KBM-7 (cell line): ENCODE results near the gene MAGEB3.
"Not testable (repeated sequence)": the region's sequence is repeated elsewhere in the genome, so short reads cannot be mapped to it uniquely, and the experiment has no call there.

ENCODE experiments used
- DNase-seq: peaks from one replicate; pipeline ENCODE4 v3.0.0-alpha.2; 2015
- in situ Hi-C: fragments of 300-500 bp; cut with MboI; formaldehyde crosslinking; loops from 2 replicates; pipeline ENCODE4 v1.14.3; 2020; ENCODE audit warnings: low sequenced_read_pairs, low pct_unique_long_range_greater_than_20kb, mixed read lengths

MAGEB3 gene, protein sequence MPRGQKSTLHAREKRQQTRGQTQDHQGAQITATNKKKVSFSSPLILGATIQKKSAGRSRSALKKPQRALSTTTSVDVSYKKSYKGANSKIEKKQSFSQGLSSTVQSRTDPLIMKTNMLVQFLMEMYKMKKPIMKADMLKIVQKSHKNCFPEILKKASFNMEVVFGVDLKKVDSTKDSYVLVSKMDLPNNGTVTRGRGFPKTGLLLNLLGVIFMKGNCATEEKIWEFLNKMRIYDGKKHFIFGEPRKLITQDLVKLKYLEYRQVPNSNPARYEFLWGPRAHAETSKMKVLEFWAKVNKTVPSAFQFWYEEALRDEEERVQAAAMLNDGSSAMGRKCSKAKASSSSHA

GRCh38 chrX:30230395-30230794 is at the start of gene MAGEB3:
TSS of gene MAGEB3 (plus strand) at chrX:30230657. CDS start at chrX:30235925, 5,268 bp downstream.
- in situ Hi-C loops, result no loop called here
- no peak for DNase-seq

DNA sequence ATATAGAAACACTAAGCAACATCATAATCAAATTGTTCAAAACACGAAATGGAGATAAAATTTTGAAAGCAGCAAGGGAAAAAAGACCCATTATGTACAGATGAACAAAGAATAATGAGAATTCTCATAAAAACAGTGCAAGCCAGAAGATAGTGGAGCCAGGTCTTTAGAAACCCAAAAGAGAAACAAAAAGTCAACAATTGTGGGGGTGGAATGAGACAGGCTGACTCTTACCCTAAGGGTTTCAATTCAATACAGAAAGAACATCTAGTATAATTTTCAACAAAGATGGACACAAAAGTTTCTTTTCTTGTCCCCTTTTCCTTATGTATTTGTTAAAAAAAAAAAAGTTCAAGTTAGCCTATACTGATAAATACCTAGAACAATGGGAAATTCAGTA is 49.1 kb upstream of the MAGEB3 start:
- DNase-seq, result no peak
- in situ Hi-C loops, result no loop called here

- in situ Hi-C loops, result no loop called here
- no peak for DNase-seq
These were observed 46.9 kb upstream of the MAGEB3 start for GRCh38 chrX:30183554-30183953.

DNA sequence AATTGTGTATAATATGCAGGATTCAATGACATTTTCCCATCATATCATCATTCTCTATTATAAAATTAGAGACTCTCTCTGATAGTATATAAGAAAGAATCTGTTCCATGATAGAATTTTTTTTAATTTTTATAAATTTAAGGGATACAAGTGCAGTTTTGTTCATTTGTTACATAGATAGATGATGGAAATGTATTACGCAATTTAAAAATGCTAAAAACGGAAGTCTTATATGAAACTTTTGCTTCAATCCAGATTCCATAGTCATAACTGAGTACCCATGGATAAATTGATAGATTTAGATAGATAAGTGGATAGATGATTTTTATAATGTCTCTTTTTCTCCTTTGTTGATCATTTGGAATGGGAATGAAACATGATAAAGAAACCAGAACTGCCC is 40.0 kb upstream of the MAGEB3 start:
- DNase-seq, result no peak
- in situ Hi-C loops, result no loop called here

GRCh38 chrX:30193910-30194309 is 36.5 kb upstream of the MAGEB3 start:
- in situ Hi-C loops, DNase-seq: not testable (repeated sequence)

DNA sequence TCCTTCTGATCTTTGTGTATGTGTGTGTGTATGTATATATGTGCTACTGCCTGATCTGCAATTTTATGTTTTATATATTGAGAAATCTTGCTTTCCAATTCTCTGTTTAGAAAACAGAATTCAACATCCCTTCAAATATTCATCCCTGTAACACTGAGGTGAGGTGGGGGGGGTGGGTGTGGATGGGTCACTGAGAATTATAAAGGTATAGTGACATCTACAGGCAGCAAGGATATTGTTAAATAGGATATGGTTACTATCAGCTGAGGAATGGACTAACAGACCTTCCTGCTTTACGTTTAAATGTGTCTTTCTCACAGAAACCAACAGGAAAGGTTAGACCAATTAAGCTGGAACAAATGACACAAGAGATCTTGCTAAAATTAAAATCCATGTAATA is 34.1 kb upstream of the MAGEB3 start:
- peak; percentile 5 for DNase-seq
- in situ Hi-C loops, result no loop called here

GRCh38 chrX:30212172-30212571 is 18.3 kb upstream of the MAGEB3 start:
- no peak for DNase-seq
- in situ Hi-C loops, result no loop called here

GRCh38 chrX:30215357-30215843 is 15.1 kb upstream of the MAGEB3 start, which contains the start of gene MAGEB2:
TSS of gene MAGEB2 (plus strand) at chrX:30215563. CDS start at chrX:30218581, 3,018 bp downstream.
- no peak for DNase-seq
- in situ Hi-C loops, result no loop called here

- no peak for DNase-seq
- in situ Hi-C loops, result no loop called here
These were observed 13.0 kb upstream of the MAGEB3 start for GRCh38 chrX:30217465-30217864.

- no peak for DNase-seq
- in situ Hi-C loops, result no loop called here
These were observed 11.1 kb upstream of the MAGEB3 start for GRCh38 chrX:30219372-30219771.

DNA sequence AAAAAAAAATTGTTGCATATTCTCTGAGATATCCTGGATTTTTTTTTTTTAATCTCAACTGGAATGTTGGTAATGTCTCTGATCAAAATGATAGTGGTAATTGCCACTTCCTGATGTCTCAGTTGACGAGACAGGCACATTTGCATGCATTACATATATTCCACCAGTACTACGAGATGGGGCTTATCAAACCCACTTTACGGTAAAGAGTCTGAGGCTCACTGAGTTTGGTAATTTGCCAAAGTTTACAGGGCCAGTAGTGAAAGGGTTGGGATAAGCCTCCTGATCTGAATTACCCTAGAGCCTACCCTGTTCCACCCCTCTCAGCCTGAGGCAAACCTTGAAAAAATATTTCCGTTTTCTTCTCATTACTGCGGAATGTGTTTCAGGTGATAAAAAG is 9.8 kb upstream of the MAGEB3 start:
- no peak for DNase-seq
- in situ Hi-C loops, result no loop called here

GRCh38 chrX:30224536-30224935 is 5.9 kb upstream of the MAGEB3 start:
- in situ Hi-C loops, result no loop called here
- no peak for DNase-seq

DNA sequence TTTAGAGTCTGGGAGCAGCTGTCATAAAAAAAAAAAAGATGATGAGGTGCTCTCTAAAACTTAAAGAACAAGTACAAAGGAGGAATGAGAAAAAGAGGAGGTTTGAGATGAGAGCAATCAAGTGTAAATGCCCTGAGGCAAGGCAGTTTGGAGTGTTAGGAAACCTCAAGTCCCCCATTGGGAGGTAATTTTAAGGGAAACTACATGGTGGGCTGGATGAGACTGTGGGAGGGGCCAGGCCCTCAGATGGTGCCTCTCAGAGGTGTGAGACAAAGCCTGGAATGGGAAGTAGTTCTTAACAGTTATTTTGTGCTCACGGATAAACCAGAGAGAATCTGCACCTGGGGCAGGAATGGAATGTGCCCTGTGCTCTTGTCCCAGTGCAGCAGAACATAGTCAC is 1.9 kb upstream of the MAGEB3 start:
- in situ Hi-C loops, result no loop called here
- DNase-seq, result no peak

DNA sequence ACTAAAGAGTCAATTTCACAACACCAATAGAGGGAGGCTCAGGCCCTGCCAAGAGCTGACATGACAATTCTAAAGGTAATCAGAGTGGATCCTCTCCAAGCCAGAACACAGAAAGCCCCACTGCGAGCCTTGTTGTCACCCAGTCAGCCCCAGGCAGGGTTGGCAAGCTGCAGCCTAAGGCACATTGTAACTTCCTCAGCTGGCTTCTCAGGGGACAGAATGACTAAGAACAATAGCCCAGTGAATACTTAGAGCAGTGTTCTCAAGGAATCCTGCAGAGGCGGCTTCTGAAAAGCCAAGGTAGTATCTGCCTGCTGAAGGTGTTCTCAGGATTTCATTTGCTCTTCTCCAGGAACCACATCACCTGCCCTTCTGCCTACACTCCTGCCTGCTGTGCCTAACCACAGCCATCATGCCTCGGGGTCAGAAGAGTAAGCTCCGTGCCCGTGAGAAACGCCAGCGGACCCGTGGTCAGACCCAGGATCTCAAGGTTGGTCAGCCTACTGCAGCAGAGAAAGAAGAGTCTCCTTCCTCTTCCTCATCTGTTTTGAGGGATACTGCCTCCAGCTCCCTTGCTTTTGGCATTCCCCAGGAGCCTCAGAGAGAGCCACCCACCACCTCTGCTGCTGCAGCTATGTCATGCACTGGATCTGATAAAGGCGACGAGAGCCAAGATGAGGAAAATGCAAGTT is 11.4 kb downstream of the MAGEB3 start, which contains the start of gene MAGEB4:
Gene MAGEB4 (plus strand): TSS at position 277 of the 692 bp plus-strand sequence. CDS start 136 bp downstream, at position 413.
- DNase-seq, result no peak

DNA sequence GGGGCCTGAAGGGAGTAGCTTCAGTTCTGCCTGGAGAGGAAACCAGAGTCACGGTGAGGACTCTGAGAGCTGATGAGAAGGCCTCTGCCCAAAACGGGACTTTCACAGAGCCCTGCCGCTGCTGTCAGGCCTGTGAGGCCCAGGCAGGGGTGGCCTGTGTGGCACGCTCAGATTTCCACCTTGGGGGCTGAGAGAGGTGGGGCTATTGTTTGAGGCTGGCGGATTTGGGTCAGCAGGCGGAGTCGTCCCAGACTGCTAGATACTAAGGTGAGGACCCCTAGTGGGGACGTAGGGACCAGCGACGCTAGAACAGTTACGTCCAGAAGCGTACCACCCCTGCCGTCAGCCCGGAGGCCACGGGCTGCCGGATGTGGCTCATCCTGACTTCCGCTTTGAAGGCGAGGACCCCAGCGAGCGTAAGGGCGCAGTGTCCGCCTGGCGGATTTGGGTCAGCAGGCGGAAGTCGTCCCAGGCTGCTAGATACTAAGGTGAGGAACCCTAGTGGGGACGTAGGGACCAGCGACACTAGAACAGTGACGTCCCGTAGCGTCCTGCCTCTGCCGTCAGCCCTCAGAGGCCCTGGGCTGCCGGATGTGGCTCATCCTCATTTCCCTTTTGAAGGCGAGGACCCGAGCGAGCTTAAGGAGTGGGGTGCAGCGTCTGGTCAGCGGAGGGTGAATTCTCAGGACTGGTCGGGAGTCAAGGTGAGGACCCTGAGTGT is 16.5 kb downstream of the MAGEB3 start, which contains the start of gene MAGEB1:
Gene MAGEB1 (plus strand): TSS at position 378 of the 721 bp plus-strand sequence. CDS start 3,348 bp downstream, outside the sequence.
- in situ Hi-C loops, result no loop called here
- no peak for DNase-seq

More for the DNA sequence above, 11.4 kb downstream of the MAGEB3 start, which contains the start of gene MAGEB4:
- in situ Hi-C loops, result no loop called here

- in situ Hi-C loops, result no loop called here
- DNase-seq, result no peak
These were observed 18.4 kb downstream of the MAGEB3 start for GRCh38 chrX:30248854-30249253.

- in situ Hi-C loops, result no loop called here
- no peak for DNase-seq
These were observed 22.8 kb downstream of the MAGEB3 start for GRCh38 chrX:30253257-30253656.

DNA sequence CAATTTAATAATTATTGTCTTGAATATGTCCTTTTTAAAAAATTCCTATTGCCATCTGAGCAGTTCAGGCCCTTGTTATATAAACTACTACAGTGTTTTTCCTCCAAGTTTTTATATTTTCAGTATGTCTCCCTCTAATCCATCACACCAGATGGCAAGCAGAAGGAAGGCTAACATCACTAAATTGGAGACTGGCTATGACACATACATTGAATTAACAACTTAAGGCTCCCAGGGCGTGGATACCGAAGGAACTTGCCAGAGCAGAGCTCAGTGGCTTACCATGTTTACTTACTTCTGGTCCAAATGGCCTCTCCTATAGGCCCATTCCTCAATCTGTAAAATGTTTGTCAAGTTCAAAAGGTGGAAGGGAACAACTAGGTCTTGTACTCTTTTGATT is 29.5 kb downstream of the MAGEB3 start:
- in situ Hi-C loops, result no loop called here
- DNase-seq, result no peak

DNA sequence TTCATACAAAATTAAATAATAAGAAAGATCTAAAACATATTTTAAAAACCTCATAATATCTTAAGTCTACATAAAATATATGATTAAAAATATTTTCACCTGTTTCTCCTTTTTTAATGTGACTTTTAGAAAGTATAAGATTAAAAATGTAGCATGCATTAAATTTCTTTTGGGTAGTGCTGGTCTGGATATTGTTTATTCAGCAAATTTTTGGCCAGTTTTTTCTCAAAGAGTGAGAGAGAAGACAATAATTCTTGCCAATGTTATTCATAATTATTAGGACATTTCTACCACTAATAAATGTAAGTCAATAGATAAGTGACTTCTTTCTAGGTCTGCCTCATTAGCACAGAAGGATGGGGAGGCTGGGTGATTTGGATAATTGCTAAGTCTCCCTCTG is 30.6 kb downstream of the MAGEB3 start:
- DNase-seq, result no peak
- in situ Hi-C loops, result no loop called here
